Colonic mucosa (tissue), 4 donors: Measurements from ENCODE around the gene ENTPD2. TPM values are rescaled to one million over a fixed set of nuclear protein-coding genes. Genes with fewer than 3 reads are reported as not detected.

Experiments used
- DNase-seq: peaks from one replicate; pipeline ENCODE4 v3.0.0-alpha.2; 2020
- H3K27ac ChIP-seq: fragments of 200-600 bp; one replicate; pipeline ENCODE4 v1.8.0; 2021
- H3K27me3 ChIP-seq: fragments of 200-600 bp; one replicate; pipeline ENCODE4 v1.8.0; 2021
- H3K36me3 ChIP-seq: fragments of 200-600 bp; one replicate; pipeline ENCODE4 v1.8.0; 2021
- H3K4me1 ChIP-seq: fragments of 200-600 bp; one replicate; pipeline ENCODE4 v1.8.0; 2021; ENCODE audit warnings: mild to moderate bottlenecking
- H3K4me3 ChIP-seq: fragments of 200-600 bp; one replicate; pipeline ENCODE4 v1.8.0; 2021
- H3K9ac ChIP-seq, 2 donors: one replicate each; pipeline ENCODE4 v1.7.0; 2013; ENCODE audit warnings: control low read depth in 2 of 2, low read depth in 2 of 2, low read length in 2 of 2
- H3K9me3 ChIP-seq: fragments of 200-600 bp; one replicate; pipeline ENCODE4 v1.8.0; 2021
- intact Hi-C: fragments of 100-400 bp; cut with DNase I; formaldehyde crosslinking; loops from one replicate; pipeline ENCODE4 v1.14.1; 2022
- total RNA-seq, 2 donors: library from RNA; stranded (reverse); fragmentation: NEBNext Ultra II Directional in 1 of 2; extraction: Animal tissue kit (Norgen Biotek cat#: 25700) in 1 of 2; gene quantifications; one replicate each; pipeline ENCODE4 v1.2.1, GENCODE V29; 2021
- TF ChIP-seq, protein P1 (sequence below): fragments of 200-600 bp; IDR thresholded peaks from one replicate; pipeline ENCODE4 v1.8.0; 2022; ENCODE audit warnings: antibody characterized with exemption, mild to moderate bottlenecking
- donor health status: healthy.
- donor health status: DM: no; HTN: no; CAD: no.
- donor health status: DM: no; HTN: no; CAD: no.

ENTPD2 gene
- total RNA-seq, 2 donors from 2014 or later, result 20.5 to 22.1 TPM

- Histone ChIP-seq H3K27ac (no peak overlapping the region), H3K9ac (peak overlapping the region in 1 of 2 donors; percentile 26), H3K27me3 (no peaks in the 10 kb centered on the region), H3K4me3 (no peak overlapping the region), H3K9me3 (no peaks in the 10 kb centered on the region), H3K4me1 (peaks cover 20% of the 10 kb centered on the region), H3K36me3 (no peaks in the 10 kb centered on the region)
- DNase-seq, result peak; percentile 53
- intact Hi-C loops, result no loop called here
- TF ChIP-seq, protein P1, sequence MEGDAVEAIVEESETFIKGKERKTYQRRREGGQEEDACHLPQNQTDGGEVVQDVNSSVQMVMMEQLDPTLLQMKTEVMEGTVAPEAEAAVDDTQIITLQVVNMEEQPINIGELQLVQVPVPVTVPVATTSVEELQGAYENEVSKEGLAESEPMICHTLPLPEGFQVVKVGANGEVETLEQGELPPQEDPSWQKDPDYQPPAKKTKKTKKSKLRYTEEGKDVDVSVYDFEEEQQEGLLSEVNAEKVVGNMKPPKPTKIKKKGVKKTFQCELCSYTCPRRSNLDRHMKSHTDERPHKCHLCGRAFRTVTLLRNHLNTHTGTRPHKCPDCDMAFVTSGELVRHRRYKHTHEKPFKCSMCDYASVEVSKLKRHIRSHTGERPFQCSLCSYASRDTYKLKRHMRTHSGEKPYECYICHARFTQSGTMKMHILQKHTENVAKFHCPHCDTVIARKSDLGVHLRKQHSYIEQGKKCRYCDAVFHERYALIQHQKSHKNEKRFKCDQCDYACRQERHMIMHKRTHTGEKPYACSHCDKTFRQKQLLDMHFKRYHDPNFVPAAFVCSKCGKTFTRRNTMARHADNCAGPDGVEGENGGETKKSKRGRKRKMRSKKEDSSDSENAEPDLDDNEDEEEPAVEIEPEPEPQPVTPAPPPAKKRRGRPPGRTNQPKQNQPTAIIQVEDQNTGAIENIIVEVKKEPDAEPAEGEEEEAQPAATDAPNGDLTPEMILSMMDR, result no peak
These were observed 20.1 kb upstream of the ENTPD2 start for GRCh38 chr9:137073992-137074399.

- Histone ChIP-seq H3K27ac (no peak overlapping the region), H3K9ac (peak overlapping the region; percentile 54 to 71), H3K36me3 (no peaks in the 10 kb centered on the region), H3K4me1 (peaks cover 20% of the 10 kb centered on the region), H3K4me3 (no peak overlapping the region), H3K27me3 (no peaks in the 10 kb centered on the region), H3K9me3 (no peaks in the 10 kb centered on the region)
- no peak for DNase-seq
- intact Hi-C loops, result no loop called here
- TF ChIP-seq, protein P1, result no peak
These were observed 17.4 kb upstream of the ENTPD2 start for GRCh38 chr9:137071282-137071681.

GRCh38 chr9:137070906-137071275 lies 17.0 kb upstream of the ENTPD2 start:
- Histone ChIP-seq H3K4me1 (peaks cover 20% of the 10 kb centered on the region), H3K9me3 (no peaks in the 10 kb centered on the region), H3K4me3 (peak overlapping the region; percentile 41), H3K9ac (peak overlapping the region; percentile 54 to 71), H3K27ac (peak overlapping the region; percentile 42), H3K27me3 (no peaks in the 10 kb centered on the region), H3K36me3 (no peaks in the 10 kb centered on the region)
- TF ChIP-seq, protein P1, result no peak
- DNase-seq, result no peak
- intact Hi-C loops, result no loop called here

DNA sequence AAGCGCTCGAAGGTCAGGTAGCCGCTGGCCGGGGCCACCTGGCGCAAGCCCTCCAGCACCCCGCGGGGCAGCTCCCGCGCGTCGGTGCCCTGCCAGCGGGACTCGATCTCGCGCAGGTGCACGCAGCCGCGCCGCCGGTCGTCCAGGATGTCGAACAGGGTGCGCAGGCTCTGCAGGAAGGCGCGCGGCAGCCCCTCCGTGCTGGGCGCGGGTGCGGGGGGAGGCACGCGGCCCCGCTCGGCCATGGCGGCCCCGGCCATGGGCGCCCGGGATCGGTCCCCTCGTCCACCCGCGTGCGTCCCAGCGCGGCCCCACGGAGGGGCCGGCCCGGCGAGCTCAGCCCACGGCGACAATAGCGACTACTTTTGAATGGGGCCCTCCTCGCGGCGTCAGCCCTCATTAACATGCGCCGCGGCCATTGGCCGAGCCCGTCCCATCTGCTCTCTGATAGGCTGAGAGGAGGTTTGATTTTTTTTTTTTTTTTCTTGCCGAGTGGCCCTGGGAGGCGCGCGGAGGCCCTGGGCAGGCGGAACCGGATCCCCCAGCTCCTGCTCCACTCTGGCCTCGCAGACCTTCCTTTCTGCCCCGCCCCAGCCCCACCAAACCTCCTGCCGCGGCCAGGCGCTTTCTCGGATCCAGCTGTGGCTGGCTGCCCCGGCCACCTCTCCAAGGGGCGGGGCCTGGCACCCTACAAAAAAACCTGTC lies 16.5 kb upstream of the ENTPD2 start, which contains the start of gene SAPCD2:
Gene SAPCD2, minus strand, starts transcription at position 357 of the 705 bp plus-strand sequence. Its CDS starts 97 bp downstream, at position 260.
- Histone ChIP-seq H3K9ac (peak within 1 kb of the TSS; percentile 54 to 71), H3K9me3 (no peaks in the 10 kb centered on the region), H3K4me3 (peak within 1 kb of the TSS; percentile 41), H3K36me3 (no peaks in the 10 kb centered on the region), H3K27ac (peak within 1 kb of the TSS; percentile 42), H3K4me1 (peaks cover 20% of the 10 kb centered on the region), H3K27me3 (no peaks in the 10 kb centered on the region)
- TF ChIP-seq, protein P1, result no peak
- intact Hi-C loops, result no loop called here
- DNase-seq, result peak; percentile 89

DNA sequence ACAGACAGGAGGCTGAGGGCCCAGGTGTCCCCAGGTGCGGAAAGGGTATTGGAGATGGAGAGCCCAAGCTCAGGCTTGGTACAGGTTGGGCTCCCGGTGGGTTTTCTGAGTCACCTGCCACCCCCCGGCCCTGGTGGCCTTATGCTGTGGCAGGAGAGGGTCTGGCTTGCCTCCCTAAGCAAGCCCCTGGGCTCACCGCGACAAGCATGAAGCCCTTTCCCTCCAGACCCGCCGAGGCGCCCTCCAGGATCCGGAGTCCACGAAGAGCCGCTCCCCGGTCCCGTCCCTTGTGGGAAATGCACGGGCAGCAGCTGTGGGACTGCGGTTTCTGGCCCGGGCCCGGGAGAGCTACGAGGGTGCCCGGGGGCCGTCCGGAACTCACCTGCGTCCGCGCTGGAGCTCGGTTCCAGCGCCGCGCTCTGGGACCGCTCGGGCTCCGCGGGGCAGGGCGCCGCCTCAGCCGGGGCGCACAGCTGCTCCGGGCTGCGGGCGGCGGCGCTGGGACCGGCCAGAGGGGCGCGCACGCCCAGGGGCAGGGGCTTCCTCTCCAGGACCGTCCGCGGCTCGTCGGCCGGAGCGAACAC lies 15.7 kb upstream of the ENTPD2 start:
- H3K27me3 ChIP-seq, result no peaks in the 10 kb centered on the region
- H3K9ac ChIP-seq, result peak overlapping the region; percentile 22 to 35
- peak overlapping the region; percentile 41 for H3K4me3 ChIP-seq
- no peak for DNase-seq
- no peaks in the 10 kb centered on the region for H3K36me3 ChIP-seq
- TF ChIP-seq, protein P1, result no peak
- H3K27ac ChIP-seq, result no peak overlapping the region
- no peaks in the 10 kb centered on the region for H3K9me3 ChIP-seq
- H3K4me1 ChIP-seq, result peaks cover 20% of the 10 kb centered on the region
- intact Hi-C loops, result no loop called here
